DOHH2 (cell line): ENCODE results near the gene CDK4.

Experiments
- EZH2phosphoT487 ChIP-seq: fragments of 200-600 bp; sonication (generic); IDR thresholded peaks from 2 replicates; pipeline ENCODE4 v1.6.1; 2017; ENCODE audit warnings: borderline replicate concordance, mild to moderate bottlenecking, antibody characterized with exemption, low read length, moderate library complexity, mixed read lengths
- TF ChIP-seq, protein P1 (sequence below): fragments of 200-600 bp; sonication (generic); IDR thresholded peaks from one replicate; pipeline ENCODE4 v1.5.1; 2014; ENCODE audit warnings: antibody characterized with exemption, mild to moderate bottlenecking, low read depth, low read length; ENCODE audit not compliant: poor library complexity, severe bottlenecking

- TF ChIP-seq, protein P1, sequence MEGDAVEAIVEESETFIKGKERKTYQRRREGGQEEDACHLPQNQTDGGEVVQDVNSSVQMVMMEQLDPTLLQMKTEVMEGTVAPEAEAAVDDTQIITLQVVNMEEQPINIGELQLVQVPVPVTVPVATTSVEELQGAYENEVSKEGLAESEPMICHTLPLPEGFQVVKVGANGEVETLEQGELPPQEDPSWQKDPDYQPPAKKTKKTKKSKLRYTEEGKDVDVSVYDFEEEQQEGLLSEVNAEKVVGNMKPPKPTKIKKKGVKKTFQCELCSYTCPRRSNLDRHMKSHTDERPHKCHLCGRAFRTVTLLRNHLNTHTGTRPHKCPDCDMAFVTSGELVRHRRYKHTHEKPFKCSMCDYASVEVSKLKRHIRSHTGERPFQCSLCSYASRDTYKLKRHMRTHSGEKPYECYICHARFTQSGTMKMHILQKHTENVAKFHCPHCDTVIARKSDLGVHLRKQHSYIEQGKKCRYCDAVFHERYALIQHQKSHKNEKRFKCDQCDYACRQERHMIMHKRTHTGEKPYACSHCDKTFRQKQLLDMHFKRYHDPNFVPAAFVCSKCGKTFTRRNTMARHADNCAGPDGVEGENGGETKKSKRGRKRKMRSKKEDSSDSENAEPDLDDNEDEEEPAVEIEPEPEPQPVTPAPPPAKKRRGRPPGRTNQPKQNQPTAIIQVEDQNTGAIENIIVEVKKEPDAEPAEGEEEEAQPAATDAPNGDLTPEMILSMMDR, result no peak
- no peak for TF ChIP-seq EZH2phosphoT487
Observed at GRCh38 chr12:57727758-57728395, 24.2 kb downstream of the CDK4 start.
